ENCODE data around the gene SVOP. TPM values are rescaled to one million over a fixed set of nuclear protein-coding genes. Genes with fewer than 3 reads are reported as not detected.

The SVOP gene
- total and polyA plus RNA-seq, 2 of the 8 experiments (the other 6 are each of a cell fraction or from before 2014, with no cell fraction given) = 0.06 TPM; not detected in 1

GRCh38 chr12:108940138-108940537, 80.7 kb downstream of the SVOP start:
- no peak for FAIRE-seq

More at GRCh38 chr12:108940138-108940537, 80.7 kb downstream of the SVOP start:
- no peak for TF ChIP-seq NRF1 (IDR thresholded peaks at IDR 0.05; ENCODE audit: low read depth, low read length)
- no peak for TF ChIP-seq EZH2 (IDR thresholded peaks at IDR 0.05; ENCODE audit: low read depth, low read length, severe bottlenecking)
- no peak for TF ChIP-seq SIX5 (IDR thresholded peaks at IDR 0.05; ENCODE audit: low read depth, low read length)
- H3K9ac ChIP-seq (replicated peaks in 1 of 4; ENCODE audit: extremely low read depth in 1 of 4, low read depth in 3 of 4, low read length in 3 of 4) = no peak overlapping the region
- no peaks in the 10 kb centered on the region for H3K23me2 ChIP-seq (ENCODE audit: low read depth, low read length)
- no peak overlapping the region for H3K27ac ChIP-seq (ENCODE audit: low read depth, low read length)
- no peak overlapping the region for H3K23ac ChIP-seq (ENCODE audit: insufficient read length)
- WGBS, 2 experiments (ENCODE audit: extremely low coverage in 1 of 2, insufficient coverage in 1 of 2, insufficient read length in 1 of 2, insufficient replicate concordance in 2 of 2, low coverage in 1 of 2, low lambda C conversion rate in 2 of 2, missing lambda C conversion rate in 1 of 2) = 64% methylated on average over 1 of the region's 1 CpG; no CpG with 5 or more reads in 1 of the 2 experiments
- H3K27me3 ChIP-seq (replicated peaks in 1 of 4; ENCODE audit: control insufficient read depth in 3 of 4, extremely low read depth in 1 of 4, insufficient read depth in 3 of 4, low read length in 3 of 4) = no peaks in the 10 kb centered on the region
- no peaks in the 10 kb centered on the region for H3K4me1 ChIP-seq (replicated peaks in 1 of 4; ENCODE audit: control insufficient read depth in 3 of 4, insufficient read depth in 4 of 4, low read length in 3 of 4)
- H3K4me2 ChIP-seq (ENCODE audit: insufficient read depth in 1 of 2, low read depth in 2 of 2, low read length in 2 of 2) = no peak overlapping the region
- H2BK20ac ChIP-seq (ENCODE audit: low read length) = no peak overlapping the region
- no peak overlapping the region for H3K14ac ChIP-seq (ENCODE audit: insufficient read length)
- no peaks in the 10 kb centered on the region for H3K36me3 ChIP-seq (ENCODE audit: control insufficient read depth in 2 of 4, insufficient read depth in 4 of 4, low read length in 3 of 4)
- H3K56ac ChIP-seq (replicated peaks; ENCODE audit: insufficient read length, low read depth, low read length) = no peak overlapping the region
- H2AK5ac ChIP-seq (ENCODE audit: low read depth, low read length) = no peak overlapping the region
- no peak overlapping the region for H4K5ac ChIP-seq (ENCODE audit: insufficient read length, low read depth, low read length)
- no peaks in the 10 kb centered on the region for H3K79me2 ChIP-seq (ENCODE audit: control insufficient read depth in 1 of 2, insufficient read depth in 2 of 2, low read length in 2 of 2)
- POLR2A ChIA-PET (ENCODE audit: partially characterized antibody) = interaction anchor here (0.5 to 1.4 kb wide), 3 partner anchors 10 to 167 kb away, joined by 3 to 5 read pairs (median 4); no protein-coding TSS in a partner anchor
- H2AFZ ChIP-seq (ENCODE audit: low read length) = no peak overlapping the region
- H4K8ac ChIP-seq (ENCODE audit: extremely low read depth, insufficient read depth, low read length) = no peak overlapping the region
- no peak overlapping the region for H2BK120ac ChIP-seq (replicated peaks; ENCODE audit: low read depth, low read length)
- CTCF ChIA-PET (ENCODE audit: partially characterized antibody) = interaction anchor here (2.1 kb wide), 1 partner anchor 10 kb away, joined by 10 read pairs; no protein-coding TSS in a partner anchor
- H4K91ac ChIP-seq (replicated peaks; ENCODE audit: insufficient read length, low read length) = no peak overlapping the region
- H2BK12ac ChIP-seq (ENCODE audit: low read depth, low read length) = no peak overlapping the region
- H4K20me1 ChIP-seq (replicated peaks in 1 of 2; ENCODE audit: control insufficient read depth in 1 of 2, insufficient read depth in 2 of 2, low read length in 2 of 2) = no peaks in the 10 kb centered on the region
- H3K4ac ChIP-seq (replicated peaks; ENCODE audit: insufficient read length, low read depth, low read length) = no peak overlapping the region
- no peak overlapping the region for H2BK5ac ChIP-seq (ENCODE audit: low read depth, low read length)
- DNase-seq (ENCODE audit: low read depth in 1 of 2, low spot score in 2 of 2) = no peak
- no peaks in the 10 kb centered on the region for H3K79me1 ChIP-seq (ENCODE audit: low read depth, low read length)
- no peak overlapping the region for H3K4me3 ChIP-seq (ENCODE audit: extremely low read depth in 1 of 4, insufficient read depth in 2 of 4, low read depth in 3 of 4, low read length in 4 of 4)
- no peak overlapping the region for H3K18ac ChIP-seq (ENCODE audit: extremely low read depth, low read length)
- H3K9me3 ChIP-seq (ENCODE audit: insufficient read depth in 2 of 2, low read depth in 1 of 2, low read length in 1 of 2) = no peaks in the 10 kb centered on the region; a peak in 1 of 4 replicates
- H2BK15ac ChIP-seq (ENCODE audit: low read length) = no peak overlapping the region
